Muscle of leg (tissue), 11 donors: ENCODE results near the gene CACNB4. TPM values are rescaled to one million over a fixed set of nuclear protein-coding genes. Genes with fewer than 3 reads are reported as not detected.
"Not testable (repeated sequence)": the region's sequence is repeated elsewhere in the genome, so short reads cannot be mapped to it uniquely, and the experiment has no call there.

Experiments
- DNase-seq: peaks from one replicate; pipeline ENCODE4 v3.0.0; 2013
- H3K27ac ChIP-seq: one replicate; pipeline ENCODE4 v1.5.1; 2013; ENCODE audit warnings: mild to moderate bottlenecking, low read length, control low read depth
- H3K27me3 ChIP-seq: one replicate; pipeline ENCODE4 v1.6.1; 2013; ENCODE audit warnings: low read length; ENCODE audit not compliant: control insufficient read depth, insufficient read depth
- H3K36me3 ChIP-seq: one replicate; pipeline ENCODE4 v1.6.1; 2013; ENCODE audit warnings: low read length; ENCODE audit not compliant: control insufficient read depth, insufficient read depth
- H3K4me1 ChIP-seq: one replicate; pipeline ENCODE4 v1.6.1; 2013; ENCODE audit warnings: low read length; ENCODE audit not compliant: control insufficient read depth, insufficient read depth
- H3K4me3 ChIP-seq: one replicate; pipeline ENCODE4 v1.5.1; 2013; ENCODE audit warnings: low read length, control low read depth
- H3K9me3 ChIP-seq: replicated peaks from 2 replicates; pipeline ENCODE4 v1.6.1; 2013; ENCODE audit warnings: low read depth, low read length; ENCODE audit not compliant: control insufficient read depth
- WGBS: methylation state at CpG from one replicate; pipeline ENCODE4 v1.1.5; 2013; ENCODE audit warnings: missing lambda C conversion rate; ENCODE audit not compliant: insufficient coverage; 5-methylcytosine and 5-hydroxymethylcytosine counted together
- polyA plus RNA-seq, 8 donors: library from polyadenylated mRNA; unstranded; fragments of 120-200 nt; gene quantifications; one replicate each; pipeline versions ENCODE4 v1.2.1 to v1.2.3, GENCODE V29; 2013; ENCODE audit warnings: inconsistent platforms in 1 of 8, low replicate concordance in 1 of 8; ENCODE audit not compliant: insufficient read length in 8 of 8, insufficient read depth in 1 of 8
- total RNA-seq: library from RNA; stranded (reverse); fragments of 120-200 nt; gene quantifications from one replicate; pipeline ENCODE4 v1.2.4, GENCODE V29; 2013

Gene CACNB4
- total and polyA plus RNA-seq, 9 donors: 3.1 to 7.2 (median 4.3) TPM

GRCh38 chr2:152107140-152107539 lies 8.3 kb upstream of the CACNB4 start:
- WGBS: 91% methylated on average over 8 of the region's 13 CpGs
- H3K27ac ChIP-seq: not testable (repeated sequence)

GRCh38 chr2:152106464-152106863 lies 7.6 kb upstream of the CACNB4 start:
- Histone ChIP-seq H3K9me3 (no peaks in the 10 kb centered on the region), H3K4me1 (no peaks in the 10 kb centered on the region), H3K36me3 (no peaks in the 10 kb centered on the region), H3K27ac (no peak overlapping the region), H3K27me3 (no peaks in the 10 kb centered on the region), H3K4me3 (no peak overlapping the region)
- DNase-seq: no peak
- 80% methylated on average over 1 of the region's 4 CpGs for WGBS

More at GRCh38 chr2:152107140-152107539, 8.3 kb upstream of the CACNB4 start:
- not testable (repeated sequence) for H3K9me3 ChIP-seq, H3K36me3 ChIP-seq, H3K4me3 ChIP-seq, DNase-seq, H3K4me1 ChIP-seq, H3K27me3 ChIP-seq

- DNase-seq: no peak
- Histone ChIP-seq H3K9me3 (no peaks in the 10 kb centered on the region), H3K36me3 (no peaks in the 10 kb centered on the region), H3K27me3 (peaks cover 22% of the 10 kb centered on the region), H3K27ac (no peak overlapping the region), H3K4me3 (no peak overlapping the region), H3K4me1 (peaks cover 9% of the 10 kb centered on the region)
- no CpG with 5 or more reads among the region's 3 CpGs for WGBS
Measured at GRCh38 chr2:152103271-152103670, 4.4 kb upstream of the CACNB4 start.

- Histone ChIP-seq H3K9me3 (no peaks in the 10 kb centered on the region), H3K27me3 (peaks cover 29% of the 10 kb centered on the region), H3K4me3 (no peak overlapping the region), H3K27ac (no peak overlapping the region), H3K36me3 (no peaks in the 10 kb centered on the region), H3K4me1 (peaks cover 14% of the 10 kb centered on the region)
- 60% methylated on average over 1 of the region's 2 CpGs for WGBS
- DNase-seq: no peak
Measured at GRCh38 chr2:152100961-152101360, 2.1 kb upstream of the CACNB4 start.

- Histone ChIP-seq H3K27ac (peak overlapping the region; percentile 71), H3K4me3 (peak overlapping the region; percentile 69), H3K9me3 (no peaks in the 10 kb centered on the region), H3K27me3 (peaks cover 29% of the 10 kb centered on the region), H3K36me3 (no peaks in the 10 kb centered on the region), H3K4me1 (peaks cover 14% of the 10 kb centered on the region)
- DNase-seq: peak; percentile 52
- 0% methylated on average over 1 of the region's 19 CpGs for WGBS
Measured at GRCh38 chr2:152099367-152100050, 665 bp upstream of the CACNB4 start.

GRCh38 chr2:152097801-152098495 lies 896 bp downstream of the CACNB4 start:
- H3K27ac ChIP-seq: peak overlapping the region; percentile 80
- H3K4me3 ChIP-seq: peak overlapping the region; percentile 69
- peak; percentile 66 for DNase-seq
- under 1% methylated on average over 40 of the region's 52 CpGs for WGBS
- H3K4me1 ChIP-seq: peaks cover 18% of the 10 kb centered on the region
- H3K9me3 ChIP-seq: no peaks in the 10 kb centered on the region
- peaks cover 29% of the 10 kb centered on the region for H3K27me3 ChIP-seq
- H3K36me3 ChIP-seq: no peaks in the 10 kb centered on the region

GRCh38 chr2:152097290-152097800 lies 1.5 kb downstream of the CACNB4 start:
- Histone ChIP-seq H3K27ac (peak overlapping the region; percentile 80), H3K27me3 (peaks cover 29% of the 10 kb centered on the region), H3K4me3 (peak overlapping the region; percentile 69), H3K36me3 (no peaks in the 10 kb centered on the region), H3K4me1 (peaks cover 18% of the 10 kb centered on the region), H3K9me3 (no peaks in the 10 kb centered on the region)
- DNase-seq: peak; percentile 83
- 7% methylated on average over 12 of the region's 13 CpGs for WGBS

- DNase-seq: no peak
- Histone ChIP-seq H3K4me3 (no peak overlapping the region), H3K27me3 (peaks cover 23% of the 10 kb centered on the region), H3K27ac (no peak overlapping the region), H3K36me3 (no peaks in the 10 kb centered on the region), H3K4me1 (peaks cover 18% of the 10 kb centered on the region), H3K9me3 (no peaks in the 10 kb centered on the region)
- no CpG with 5 or more reads among the region's 1 CpG for WGBS
Measured at GRCh38 chr2:152095146-152095545, 3.7 kb downstream of the CACNB4 start.

GRCh38 chr2:152094014-152094413 lies 4.8 kb downstream of the CACNB4 start:
- peaks cover 14% of the 10 kb centered on the region for H3K27me3 ChIP-seq
- H3K4me3 ChIP-seq: no peak overlapping the region
- DNase-seq: no peak
- H3K27ac ChIP-seq: no peak overlapping the region
- H3K4me1 ChIP-seq: peaks cover 12% of the 10 kb centered on the region
- no peaks in the 10 kb centered on the region for H3K36me3 ChIP-seq
- 70% methylated on average over 2 of the region's 2 CpGs for WGBS
- no peaks in the 10 kb centered on the region for H3K9me3 ChIP-seq

- Histone ChIP-seq H3K27me3 (peaks cover 9% of the 10 kb centered on the region), H3K4me3 (no peak overlapping the region), H3K36me3 (no peaks in the 10 kb centered on the region), H3K4me1 (peaks cover 11% of the 10 kb centered on the region), H3K27ac (no peak overlapping the region), H3K9me3 (no peaks in the 10 kb centered on the region)
- WGBS: no CpG with 5 or more reads among the region's 2 CpGs
- peak; percentile 70 for DNase-seq
Measured at GRCh38 chr2:152093464-152093863, 5.4 kb downstream of the CACNB4 start.
